HCT116 (cell line): ENCODE data around the gene EEA1. TPM values are rescaled to one million over a fixed set of nuclear protein-coding genes. Genes with fewer than 3 reads are reported as not detected.

Experiments used
- ATAC-seq: fragments of 200-7000 bp; cut with Tn5 transposase; 2 replicates; pipeline ENCODE4 v1.9.1; 2020; ENCODE audit warnings: mild to moderate bottlenecking, moderate library complexity
- BruUV-seq: library from RNA; stranded (reverse); fragments of 400-500 nt; replicated peaks from 2 replicates; lab custom pipeline; 2021; lab: Mats Ljungman, UMichigan
- CTCF ChIA-PET: fragments of 300-600 bp; sonication (Branson Sonifier 250); formaldehyde crosslinking; loops from one replicate; lab custom pipeline; 2021; ENCODE audit warnings: antibody characterized with exemption; lab: Charles Lee
- POLR2A ChIA-PET: fragments of 300-600, 350-600 bp; sonication (Branson Sonifier 250); formaldehyde crosslinking; loops from one replicate; lab custom pipeline; 2021; ENCODE audit warnings: antibody characterized with exemption; lab: Charles Lee
- RAD21 ChIA-PET, 2 experiments: fragments of 300-600 bp; sonication (Branson Sonifier 250); formaldehyde crosslinking; loops; one replicate each; lab custom pipeline; 2023; ENCODE audit warnings: low total read pairs in 2 of 2; ENCODE audit not compliant: uncharacterized antibody in 2 of 2, unreplicated experiment in 2 of 2, low non-redundant PET in 1 of 2; lab: Charles Lee
- DNase-seq: peaks from one replicate; pipeline ENCODE4 v3.0.0-alpha.2; 2010; ENCODE audit warnings: low read depth, low spot score
- H2AFZ ChIP-seq: fragments of 200-600 bp; shearing (Covaris generic), sonication (generic); 2 replicates; pipeline ENCODE4 v1.6.1; 2017; ENCODE audit warnings: low read depth, mixed run types, mixed read lengths, antibody characterized with exemption, low read length; ENCODE audit not compliant: poor library complexity, severe bottlenecking
- H3K27ac ChIP-seq: 2 replicates; pipeline ENCODE4 v1.5.1; 2012; ENCODE audit warnings: low read depth, low read length
- H3K27me3 ChIP-seq: fragments of 200-600 bp; sonication (generic); 2 replicates; pipeline ENCODE4 v1.6.1; 2016; ENCODE audit warnings: mixed run types, low read length, mixed read lengths; ENCODE audit not compliant: insufficient read depth
- H3K36me3 ChIP-seq, 2 experiments: fragments of 200-500 bp in 1 of 2; fragments of 200-600 bp in 1 of 2; sonication (Bioruptor generic) in 1 of 2; sonication (generic) in 1 of 2; 2 replicates each; pipeline versions ENCODE4 v1.5.1 to v1.6.1; 2014 to 2016; ENCODE audit warnings: low read length in 2 of 2, inconsistent platforms in 1 of 2, mixed read lengths in 1 of 2, mixed run types in 1 of 2; ENCODE audit not compliant: insufficient read depth in 2 of 2, control insufficient read depth in 1 of 2
- H3K4me1 ChIP-seq, 2 experiments: fragments of 200-600 bp in 1 of 2; sonication (generic) in 1 of 2; 2 replicates each; pipeline versions ENCODE4 v1.5.1 to v1.6.1; 2012 to 2017; ENCODE audit warnings: low read length in 2 of 2, inconsistent platforms in 1 of 2, mild to moderate bottlenecking in 1 of 2, mixed read lengths in 1 of 2, mixed run types in 1 of 2, moderate library complexity in 1 of 2; ENCODE audit not compliant: insufficient read depth in 2 of 2, control insufficient read depth in 1 of 2
- H3K4me2 ChIP-seq: fragments of 200-600 bp; sonication (generic); 2 replicates; pipeline ENCODE4 v1.6.1; 2017; ENCODE audit warnings: mixed run types, low read length, mixed read lengths
- H3K4me3 ChIP-seq, 2 experiments: fragments of 200-600 bp in 1 of 2; sonication (generic) in 1 of 2; replicated peaks in 1 of 2; 2 replicates each; pipeline ENCODE4 v1.5.1; 2011 to 2016; ENCODE audit warnings: low read length in 2 of 2, control low read depth in 1 of 2, low read depth in 1 of 2, mild to moderate bottlenecking in 1 of 2, mixed read lengths in 1 of 2, mixed run types in 1 of 2
- H3K79me2 ChIP-seq: fragments of 200-600 bp; sonication (generic); 2 replicates; pipeline ENCODE4 v1.6.1; 2017; ENCODE audit warnings: mild to moderate bottlenecking, mixed run types, low read length, moderate library complexity, mixed read lengths; ENCODE audit not compliant: insufficient read depth
- H3K9ac ChIP-seq: fragments of 200-600 bp; sonication (generic); 2 replicates; pipeline ENCODE4 v1.6.1; 2016; ENCODE audit warnings: low read length, mixed read lengths
- H3K9me2 ChIP-seq: fragments of 200-600 bp; sonication (generic), shearing (Covaris generic); 2 replicates; pipeline ENCODE4 v1.6.1; 2017; ENCODE audit warnings: mixed run types, mild to moderate bottlenecking, moderate library complexity; ENCODE audit not compliant: insufficient read depth
- H3K9me3 ChIP-seq, 2 experiments: fragments of 200-500 bp in 1 of 2; fragments of 200-600 bp in 1 of 2; sonication (Bioruptor generic) in 1 of 2; sonication (generic) in 1 of 2; 2 replicates each; pipeline ENCODE4 v1.6.1; 2014 to 2017; ENCODE audit warnings: low read length in 2 of 2, mixed read lengths in 2 of 2, inconsistent platforms in 1 of 2, low read depth in 1 of 2, mild to moderate bottlenecking in 1 of 2, mixed run types in 1 of 2, moderate library complexity in 1 of 2; ENCODE audit not compliant: control insufficient read depth in 1 of 2, insufficient read depth in 1 of 2
- H4K20me1 ChIP-seq: fragments of 200-600 bp; sonication (generic), shearing (Covaris generic); 2 replicates; pipeline ENCODE4 v1.6.1; 2017; ENCODE audit warnings: mixed run types, mild to moderate bottlenecking, moderate library complexity; ENCODE audit not compliant: insufficient read depth
- CEBPB ChIP-seq: IDR thresholded peaks from 2 replicates; pipeline ENCODE4 v1.6.1; 2012; ENCODE audit warnings: low read depth
- CTCF ChIP-seq, 3 experiments: fragments of 200-600 bp in 1 of 3; sonication (generic) in 1 of 3; IDR thresholded peaks in 2 of 3; conservative IDR thresholded peaks in 1 of 3; 2 replicates each; pipeline ENCODE4 v1.5.1; 2012 to 2017; ENCODE audit warnings: low read depth in 2 of 3, low read length in 2 of 3, antibody characterized with exemption in 1 of 3, borderline replicate concordance in 1 of 3, control low read depth in 1 of 3, mild to moderate bottlenecking in 1 of 3, mixed read lengths in 1 of 3, mixed run types in 1 of 3, moderate library complexity in 1 of 3; ENCODE audit not compliant: insufficient read depth in 1 of 3
- EZH2phosphoT487 ChIP-seq: fragments of 200-600 bp; IDR thresholded peaks from 2 replicates; pipeline ENCODE4 v1.6.1; 2018; ENCODE audit warnings: antibody characterized with exemption, borderline replicate concordance
- POLR2A ChIP-seq: IDR thresholded peaks from 2 replicates; pipeline ENCODE4 v1.7.0; 2011; ENCODE audit warnings: borderline replicate concordance; ENCODE audit not compliant: insufficient read depth, insufficient read length; ENCODE audit errors: extremely low read depth
- REST ChIP-seq: IDR thresholded peaks from 2 replicates; pipeline ENCODE4 v1.6.1; 2012; ENCODE audit warnings: low read depth
- TCF7L2 ChIP-seq: IDR thresholded peaks from 2 replicates; pipeline ENCODE4 v1.7.0; 2011; ENCODE audit warnings: borderline replicate concordance, inconsistent platforms; ENCODE audit not compliant: insufficient read depth, insufficient read length; ENCODE audit errors: extremely low read depth
- intact Hi-C: fragments of 100-400 bp; cut with micrococcal nuclease; formaldehyde crosslinking; loops from 2 replicates; pipeline ENCODE4 v1.10.0; 2022
- total RNA-seq: library from RNA; stranded (reverse); gene quantifications from one replicate; pipeline ENCODE4 v1.2.1, GENCODE V29; 2021; ENCODE audit not compliant: unreplicated experiment

The EEA1 gene
- total RNA-seq, 1 experiment from 2014 or later, result 13.8 TPM

- Histone ChIP-seq H4K20me1 (no peaks in the 10 kb centered on the region), H3K4me2 (no peak overlapping the region), H3K9me2 (no peaks in the 10 kb centered on the region), H3K79me2 (no peaks in the 10 kb centered on the region), H2AFZ (no peak overlapping the region), H3K4me1 (no peaks in the 10 kb centered on the region), H3K9ac (no peak overlapping the region), H3K27ac (no peak overlapping the region), H3K27me3 (no peaks in the 10 kb centered on the region), H3K4me3 (no peak overlapping the region), H3K36me3 (no peaks in the 10 kb centered on the region), H3K9me3 (no peaks in the 10 kb centered on the region)
- ChIA-PET CTCF (interaction anchor here (0.7 to 2.0 kb wide), 12 partner anchors 9 to 634 kb away, joined by 3 to 9 read pairs (median 5); no protein-coding TSS in a partner anchor), RAD21 (interaction anchor here in 1 of 2 experiments (0.7 to 1.2 kb wide), 2 partner anchors 54 to 158 kb away, joined by 3 read pairs; no protein-coding TSS in a partner anchor), POLR2A (no interaction called here)
- TF ChIP-seq TCF7L2 (no peak), CTCF (IDR thresholded peaks at IDR 0.05 in 2 of 3, conservative IDR thresholded peaks at IDR 0.05 in 1 of 3; ENCODE audit: borderline replicate concordance in 1 of 3, insufficient read depth in 1 of 3, low read depth in 2 of 3, low read length in 2 of 3) (no peak), REST (no peak), CEBPB (no peak), POLR2A (no peak), EZH2phosphoT487 (no peak)
- intact Hi-C loops, result loop anchor here (1.0 to 2.0 kb wide), 2 partner anchors 202 to 611 kb away; no protein-coding TSS in a partner anchor
- no peak for DNase-seq
- ATAC-seq, result no peak
- BruUV-seq, result no TSS peak
These were observed 143.5 kb downstream of the EEA1 start for GRCh38 chr12:92785563-92785950.
